Kidney epithelial cell (primary cell): ENCODE data around the gene HIC2. TPM values are rescaled to one million over a fixed set of nuclear protein-coding genes. Genes with fewer than 3 reads are reported as not detected.
"Not testable (repeated sequence)": the region's sequence is repeated elsewhere in the genome, so short reads cannot be mapped to it uniquely, and the experiment has no call there.

Experiments
- DNase-seq: peaks from one replicate; pipeline ENCODE4 v3.0.0-alpha.2; 2010; ENCODE audit warnings: low read depth
- H3K27me3 ChIP-seq: 2 replicates; pipeline ENCODE4 v1.6.0; 2011; ENCODE audit warnings: low read length; ENCODE audit not compliant: control insufficient read depth, insufficient read depth
- H3K36me3 ChIP-seq: 2 replicates; pipeline ENCODE4 v1.5.1; 2011; ENCODE audit warnings: low read length; ENCODE audit not compliant: control insufficient read depth, insufficient read depth
- H3K4me3 ChIP-seq: 2 replicates; pipeline ENCODE4 v1.5.1; 2011; ENCODE audit warnings: low read depth, mild to moderate bottlenecking, control low read depth, low read length
- total RNA-seq: library from RNA; depleted of rRNA; stranded (reverse); fragments of >200 nt; gene quantifications from 2 replicates; pipeline ENCODE4 v1.2.3, GENCODE V29; 2015
- TF ChIP-seq, protein P1 (sequence below): IDR thresholded peaks from 2 replicates; pipeline ENCODE4 v1.5.1; 2011; ENCODE audit warnings: mild to moderate bottlenecking, moderate library complexity, low read length, control low read depth, inconsistent platforms; ENCODE audit not compliant: insufficient read depth, poor library complexity, severe bottlenecking

The HIC2 gene
- total RNA-seq, 1 donor from 2014 or later: 5.9 TPM

DNA sequence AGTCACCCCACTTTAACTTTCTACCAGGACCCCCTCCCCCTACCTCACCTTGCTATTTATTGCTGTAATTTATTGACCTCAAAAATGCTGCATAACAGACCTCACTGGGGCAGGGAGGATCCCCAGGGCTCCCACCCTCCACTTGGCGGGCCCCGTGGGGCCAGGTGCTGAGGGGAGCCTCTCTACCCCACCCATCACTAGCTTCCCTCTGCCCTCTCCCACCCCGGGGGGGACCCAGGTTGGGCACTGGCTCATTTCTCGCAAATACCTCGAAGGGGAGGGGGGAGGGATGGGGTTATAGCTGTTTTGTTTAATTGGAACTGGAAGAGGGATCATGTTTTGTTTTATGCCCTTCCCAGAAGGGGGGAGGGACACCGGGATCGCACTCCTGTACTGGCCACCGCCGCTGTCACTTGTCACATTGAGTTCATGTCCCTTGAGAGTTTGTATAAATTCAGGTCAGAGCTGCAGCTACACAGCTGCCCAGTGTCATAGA lies 33.7 kb downstream of the HIC2 start:
- no peaks in the 10 kb centered on the region for H3K36me3 ChIP-seq
- no peak for DNase-seq
- H3K27me3 ChIP-seq: no peaks in the 10 kb centered on the region
- H3K4me3 ChIP-seq: no peak overlapping the region
- TF ChIP-seq, protein P1, sequence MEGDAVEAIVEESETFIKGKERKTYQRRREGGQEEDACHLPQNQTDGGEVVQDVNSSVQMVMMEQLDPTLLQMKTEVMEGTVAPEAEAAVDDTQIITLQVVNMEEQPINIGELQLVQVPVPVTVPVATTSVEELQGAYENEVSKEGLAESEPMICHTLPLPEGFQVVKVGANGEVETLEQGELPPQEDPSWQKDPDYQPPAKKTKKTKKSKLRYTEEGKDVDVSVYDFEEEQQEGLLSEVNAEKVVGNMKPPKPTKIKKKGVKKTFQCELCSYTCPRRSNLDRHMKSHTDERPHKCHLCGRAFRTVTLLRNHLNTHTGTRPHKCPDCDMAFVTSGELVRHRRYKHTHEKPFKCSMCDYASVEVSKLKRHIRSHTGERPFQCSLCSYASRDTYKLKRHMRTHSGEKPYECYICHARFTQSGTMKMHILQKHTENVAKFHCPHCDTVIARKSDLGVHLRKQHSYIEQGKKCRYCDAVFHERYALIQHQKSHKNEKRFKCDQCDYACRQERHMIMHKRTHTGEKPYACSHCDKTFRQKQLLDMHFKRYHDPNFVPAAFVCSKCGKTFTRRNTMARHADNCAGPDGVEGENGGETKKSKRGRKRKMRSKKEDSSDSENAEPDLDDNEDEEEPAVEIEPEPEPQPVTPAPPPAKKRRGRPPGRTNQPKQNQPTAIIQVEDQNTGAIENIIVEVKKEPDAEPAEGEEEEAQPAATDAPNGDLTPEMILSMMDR: no peak

DNA sequence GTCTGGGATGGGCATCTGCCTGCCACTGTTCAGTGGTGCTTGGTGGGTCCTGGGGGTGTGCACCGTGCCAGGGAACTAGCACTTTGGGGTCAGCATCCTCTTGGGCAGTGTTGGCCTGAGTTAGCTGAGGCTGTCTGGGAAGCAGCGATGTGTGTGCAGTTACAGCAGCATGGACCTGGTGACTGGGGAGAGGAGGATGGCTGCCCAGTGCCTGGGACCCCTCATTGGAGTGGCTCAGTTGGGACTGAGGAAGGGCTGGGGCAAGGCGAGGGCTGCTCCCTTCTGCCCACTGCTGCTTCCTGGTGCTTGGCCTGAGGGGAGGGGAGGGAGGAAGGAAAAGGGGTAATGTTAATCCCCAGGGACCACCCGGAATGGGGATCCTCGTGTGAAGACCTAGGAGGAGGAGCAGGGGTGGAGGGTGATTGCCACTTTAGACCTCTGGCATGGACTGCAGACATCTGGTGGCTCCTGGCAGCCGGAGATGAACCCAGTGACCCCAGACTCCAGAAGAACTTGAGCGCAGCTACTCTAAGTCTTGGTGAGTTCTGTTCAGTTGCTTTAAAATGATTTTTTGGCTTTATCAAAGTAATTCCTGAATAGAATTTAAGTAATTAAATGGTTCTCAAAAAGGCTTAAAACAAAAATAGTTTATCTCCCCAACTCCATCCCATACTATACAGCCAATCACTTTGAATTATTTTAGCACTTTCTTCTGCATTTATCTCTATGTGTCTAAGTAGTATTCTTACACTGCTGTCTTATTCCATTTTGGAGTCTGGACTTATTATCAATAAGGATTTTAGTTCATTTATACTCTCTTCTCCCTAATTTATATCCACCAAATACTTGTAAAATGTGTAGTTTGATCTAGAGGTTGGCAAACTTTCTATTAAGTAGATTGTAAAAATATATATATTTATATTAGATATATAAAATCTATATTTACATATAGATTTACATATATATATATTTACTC lies 34.7 kb downstream of the HIC2 start:
- Histone ChIP-seq H3K36me3 (no peaks in the 10 kb centered on the region), H3K27me3 (no peaks in the 10 kb centered on the region), H3K4me3 (no peak overlapping the region)
- TF ChIP-seq, protein P1: no peak
- DNase-seq: no peak

DNA sequence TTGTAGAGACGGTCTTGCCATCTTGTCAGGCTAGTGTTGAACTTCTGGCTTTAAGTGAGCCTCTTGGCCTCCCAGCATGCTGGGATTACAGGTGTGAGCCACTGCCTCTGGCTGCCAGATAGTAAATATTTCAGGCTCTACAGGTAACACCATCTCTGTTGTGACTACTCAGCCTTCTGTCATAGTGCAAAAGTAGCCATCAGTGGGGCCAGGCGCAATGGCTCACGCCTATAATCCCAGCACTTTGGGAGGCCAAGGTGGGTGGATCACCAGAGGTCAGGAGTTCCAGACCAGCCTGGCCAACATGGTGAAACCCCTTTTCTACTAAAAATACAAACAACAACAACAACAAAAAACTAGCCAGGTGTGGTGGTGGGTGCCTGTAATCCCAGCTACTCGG lies 35.5 kb downstream of the HIC2 start:
- H3K27me3 ChIP-seq, H3K4me3 ChIP-seq, H3K36me3 ChIP-seq, DNase-seq: not testable (repeated sequence)

- not testable (repeated sequence) for DNase-seq, H3K4me3 ChIP-seq, H3K27me3 ChIP-seq, H3K36me3 ChIP-seq
Observed at GRCh38 chr22:21454998-21455333, 37.8 kb downstream of the HIC2 start.

DNA sequence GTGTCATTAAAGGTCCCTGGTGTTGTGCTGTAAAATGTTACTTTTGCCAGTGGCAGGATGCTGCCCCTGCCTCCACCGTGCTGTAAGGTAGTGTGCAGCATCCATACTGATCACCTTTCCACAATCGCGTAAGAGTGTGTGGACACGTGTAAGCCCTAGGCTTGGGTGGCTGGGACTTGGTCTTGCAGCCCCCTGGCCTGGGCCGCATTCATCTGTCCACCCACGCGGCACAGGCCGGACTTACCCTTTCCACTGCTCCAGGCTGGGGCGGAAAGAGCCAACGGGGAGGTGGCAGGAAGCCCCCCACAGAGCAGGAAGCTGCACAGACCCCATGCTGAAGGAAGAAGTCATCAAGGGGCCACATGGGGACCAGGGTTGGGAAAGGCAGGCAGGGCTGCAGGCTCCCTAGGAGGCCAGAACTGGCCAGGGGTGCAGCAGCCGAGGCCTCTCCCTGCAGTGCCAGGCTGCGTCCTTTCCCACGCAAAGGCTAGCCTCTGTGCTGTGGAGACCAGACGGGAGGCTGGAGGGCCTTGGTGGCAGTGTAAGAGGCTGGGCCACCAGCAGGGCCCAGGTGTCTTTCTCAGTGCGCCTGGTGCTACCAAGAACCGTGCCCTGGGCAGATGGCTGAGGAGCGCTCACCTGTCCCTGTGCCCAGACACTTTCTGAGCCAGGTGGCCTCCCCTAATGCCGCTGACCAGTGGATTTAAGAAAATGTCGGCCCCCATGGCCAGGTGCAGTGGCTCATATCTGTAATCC lies 38.3 kb downstream of the HIC2 start:
- no peak overlapping the region for H3K4me3 ChIP-seq
- DNase-seq: no peak
- no peaks in the 10 kb centered on the region for H3K27me3 ChIP-seq
- TF ChIP-seq, protein P1: no peak
- H3K36me3 ChIP-seq: no peaks in the 10 kb centered on the region

GRCh38 chr22:21457023-21457787 lies 40.0 kb downstream of the HIC2 start:
- Histone ChIP-seq H3K4me3 (no peak overlapping the region), H3K36me3 (no peaks in the 10 kb centered on the region), H3K27me3 (no peaks in the 10 kb centered on the region)
- DNase-seq: no peak
- TF ChIP-seq, protein P1: no peak

DNA sequence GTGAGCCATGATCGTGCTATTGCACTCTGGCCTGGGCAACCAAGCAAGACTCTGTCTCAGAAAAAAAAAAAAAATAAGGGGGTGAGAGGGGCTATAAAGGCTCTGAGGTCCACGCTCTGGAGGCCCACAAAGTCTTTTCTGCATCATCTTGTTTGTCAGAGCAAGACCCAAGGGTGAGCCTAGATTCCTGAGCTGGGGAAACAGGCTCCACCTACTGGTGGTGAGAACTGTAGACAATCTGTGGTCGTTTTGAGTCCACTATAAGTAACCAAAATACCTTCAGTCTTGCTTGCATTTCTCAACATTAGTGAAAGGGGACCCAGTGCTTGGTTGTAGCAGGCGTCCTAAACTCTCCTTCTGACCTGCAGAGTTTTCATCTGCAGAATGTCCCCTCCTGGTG lies 45.5 kb downstream of the HIC2 start:
- H3K27me3 ChIP-seq, H3K36me3 ChIP-seq, DNase-seq, H3K4me3 ChIP-seq: not testable (repeated sequence)

DNA sequence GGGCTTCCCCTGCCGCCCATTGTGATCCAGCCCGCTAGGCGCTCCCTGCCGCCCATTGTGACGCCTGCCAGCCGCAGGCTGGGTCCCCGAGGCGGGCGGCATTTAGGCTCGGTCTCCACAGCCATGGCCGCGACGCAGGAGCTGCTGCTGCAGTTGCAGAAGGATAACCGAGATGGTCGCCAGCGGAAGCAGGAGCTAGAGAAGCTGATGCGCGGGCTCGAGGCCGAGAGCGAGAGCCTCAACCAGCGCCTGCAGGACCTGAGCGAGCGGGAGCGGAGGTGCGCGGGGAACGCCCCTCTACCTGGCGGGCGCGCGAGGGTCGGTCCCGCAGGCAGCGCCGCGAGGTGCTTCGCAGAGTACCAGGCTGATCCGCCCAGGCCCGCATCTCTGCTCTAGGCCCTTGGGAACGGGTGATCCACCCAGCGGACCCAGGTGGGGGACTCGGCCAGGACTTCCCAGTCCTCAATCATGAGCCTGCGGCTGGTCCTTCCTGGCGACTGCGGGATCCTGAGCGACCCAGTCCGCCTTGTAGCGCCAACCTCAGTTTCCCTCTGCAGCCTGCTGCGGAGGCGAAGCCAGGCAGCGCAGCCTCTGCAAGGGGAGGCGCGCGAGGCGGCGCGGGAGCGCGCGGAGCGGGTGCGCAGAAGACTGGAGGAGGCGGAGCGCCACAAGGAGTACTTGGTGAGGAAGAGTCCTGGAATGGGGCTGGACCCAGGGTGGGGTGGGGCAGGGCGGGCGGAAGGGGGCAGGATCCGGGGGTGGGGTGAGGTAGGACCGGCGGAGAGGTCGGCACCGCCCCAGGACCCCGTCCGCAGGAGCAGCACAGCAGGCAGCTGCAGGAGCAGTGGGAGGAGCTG lies 50.4 kb downstream of the HIC2 start, which contains the start of gene TMEM191C:
TMEM191C (plus strand) TSS at position 51 of the 857 bp plus-strand sequence; CDS start at position 124, 73 bp downstream.
- H3K4me3 ChIP-seq: peak within 1 kb of the TSS; percentile 31
- not testable (repeated sequence) for DNase-seq, H3K36me3 ChIP-seq, H3K27me3 ChIP-seq
